Fibroblast of lung (primary cell): ENCODE data around the gene RARG. TPM values are rescaled to one million over a fixed set of nuclear protein-coding genes. Genes with fewer than 3 reads are reported as not detected.

Experiments
- DNase-seq, 2 donors: peaks; one replicate each; pipeline versions ENCODE4 v3.0.0 to v3.0.0-alpha.2; 2010; ENCODE audit warnings: low read depth in 2 of 2
- H2AFZ ChIP-seq: 2 replicates; pipeline ENCODE4 v1.5.1; 2012; ENCODE audit warnings: low read length, control low read depth, inconsistent platforms
- H3K27ac ChIP-seq: 2 replicates; pipeline ENCODE4 v1.5.1; 2011; ENCODE audit warnings: low read length, control low read depth; ENCODE audit not compliant: insufficient read depth
- H3K27me3 ChIP-seq: 2 replicates; pipeline ENCODE4 v1.5.1; 2011; ENCODE audit warnings: mild to moderate bottlenecking, low read length; ENCODE audit not compliant: control insufficient read depth, insufficient read depth
- H3K36me3 ChIP-seq: 2 replicates; pipeline ENCODE4 v1.5.1; 2011; ENCODE audit warnings: low read length; ENCODE audit not compliant: control insufficient read depth, insufficient read depth
- H3K4me1 ChIP-seq: 2 replicates; pipeline ENCODE4 v1.5.1; 2011; ENCODE audit warnings: low read length; ENCODE audit not compliant: control insufficient read depth, insufficient read depth; ENCODE audit errors: extremely low read depth
- H3K4me2 ChIP-seq: 2 replicates; pipeline ENCODE4 v1.5.1; 2011; ENCODE audit warnings: low read length, control low read depth; ENCODE audit not compliant: insufficient read depth; ENCODE audit errors: extremely low read depth
- H3K4me3 ChIP-seq, 4 experiments: fragments of 200-600 bp in 1 of 4; sonication (generic) in 1 of 4; replicated peaks in 1 of 4; 2 replicates each; pipeline ENCODE4 v1.5.1; 2011 to 2016; ENCODE audit warnings: low read length in 4 of 4, low read depth in 3 of 4, mild to moderate bottlenecking in 3 of 4, control low read depth in 2 of 4, inconsistent platforms in 1 of 4, mixed read lengths in 1 of 4; ENCODE audit not compliant: insufficient read depth in 1 of 4; ENCODE audit errors: control extremely low read depth in 1 of 4
- H3K79me2 ChIP-seq: 2 replicates; pipeline ENCODE4 v1.5.1; 2012; ENCODE audit warnings: mild to moderate bottlenecking, low read length, inconsistent platforms; ENCODE audit not compliant: control insufficient read depth, insufficient read depth
- H3K9ac ChIP-seq: 2 replicates; pipeline ENCODE4 v1.5.1; 2011; ENCODE audit warnings: mild to moderate bottlenecking, low read length, control low read depth; ENCODE audit not compliant: insufficient read depth
- H3K9me3 ChIP-seq: 2 replicates; pipeline ENCODE4 v1.5.1; 2012; ENCODE audit warnings: low read depth, low read length; ENCODE audit not compliant: control insufficient read depth, insufficient read depth
- H4K20me1 ChIP-seq: 2 replicates; pipeline ENCODE4 v1.5.1; 2011; ENCODE audit warnings: low read length; ENCODE audit not compliant: control insufficient read depth, insufficient read depth; ENCODE audit errors: extremely low read depth
- EZH2 ChIP-seq: IDR thresholded peaks from 2 replicates; pipeline ENCODE4 v1.5.1; 2012; ENCODE audit warnings: low read length, control low read depth, mild to moderate bottlenecking; ENCODE audit errors: missing control alignments
- polyA plus RNA-seq, 2 donors: library from polyadenylated mRNA; depleted of rRNA in 1 of 2; stranded (reverse) in 1 of 2; unstranded in 1 of 2; fragments of >200 nt; gene quantifications; 2 replicates each; pipeline ENCODE4 v1.2.1, GENCODE V29; 2011 to 2012; ENCODE audit warnings: missing spikeins in 1 of 2
- total RNA-seq: library from RNA; depleted of rRNA; stranded (reverse); fragments of >200 nt; gene quantifications from 2 replicates; pipeline ENCODE4 v1.2.1, GENCODE V29; 2014
- TF ChIP-seq, protein P1 (sequence below), 2 donors: IDR thresholded peaks in 1 of 2; conservative IDR thresholded peaks in 1 of 2; 1 replicate in 1 of 2; 2 replicates in 1 of 2; pipeline ENCODE4 v1.5.1; 2011 to 2012; ENCODE audit warnings: low read length in 2 of 2, control low read depth in 1 of 2, inconsistent platforms in 1 of 2, low read depth in 1 of 2, mild to moderate bottlenecking in 1 of 2

Gene RARG
- total and polyA plus RNA-seq, 2 donors (not counting 1 experiment from before 2014, with no cell fraction given): 30.4 to 51.4 TPM

DNA sequence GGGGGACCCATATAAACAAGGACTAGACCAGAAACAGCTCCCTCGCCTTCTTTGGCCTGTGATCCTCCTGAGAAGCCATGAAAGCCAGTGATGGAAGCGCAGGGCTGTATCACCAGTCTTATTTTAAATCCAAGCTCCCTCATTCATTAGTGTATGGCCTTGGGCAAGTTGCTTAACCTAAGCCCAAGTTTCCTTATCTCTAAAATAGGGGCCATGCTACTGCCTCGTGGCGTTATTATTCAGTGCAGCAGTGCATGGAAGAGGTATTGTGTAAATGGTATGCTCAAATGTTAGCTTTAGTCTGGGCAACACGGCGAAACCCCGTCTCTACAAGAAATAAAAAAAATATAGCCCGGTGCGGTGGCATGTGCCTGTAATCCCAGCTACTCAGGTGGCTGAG, 46.0 kb upstream of the RARG start:
- Histone ChIP-seq H3K27ac (no peak overlapping the region), H3K36me3 (peaks cover 19% of the 10 kb centered on the region), H3K9me3 (no peaks in the 10 kb centered on the region), H3K4me3 (no peak overlapping the region), H3K4me2 (no peak overlapping the region), H3K9ac (no peak overlapping the region), H3K79me2 (no peaks in the 10 kb centered on the region), H3K27me3 (no peaks in the 10 kb centered on the region), H4K20me1 (no peaks in the 10 kb centered on the region), H2AFZ (no peak overlapping the region), H3K4me1 (no peaks in the 10 kb centered on the region)
- no peak for TF ChIP-seq EZH2
- TF ChIP-seq, protein P1, sequence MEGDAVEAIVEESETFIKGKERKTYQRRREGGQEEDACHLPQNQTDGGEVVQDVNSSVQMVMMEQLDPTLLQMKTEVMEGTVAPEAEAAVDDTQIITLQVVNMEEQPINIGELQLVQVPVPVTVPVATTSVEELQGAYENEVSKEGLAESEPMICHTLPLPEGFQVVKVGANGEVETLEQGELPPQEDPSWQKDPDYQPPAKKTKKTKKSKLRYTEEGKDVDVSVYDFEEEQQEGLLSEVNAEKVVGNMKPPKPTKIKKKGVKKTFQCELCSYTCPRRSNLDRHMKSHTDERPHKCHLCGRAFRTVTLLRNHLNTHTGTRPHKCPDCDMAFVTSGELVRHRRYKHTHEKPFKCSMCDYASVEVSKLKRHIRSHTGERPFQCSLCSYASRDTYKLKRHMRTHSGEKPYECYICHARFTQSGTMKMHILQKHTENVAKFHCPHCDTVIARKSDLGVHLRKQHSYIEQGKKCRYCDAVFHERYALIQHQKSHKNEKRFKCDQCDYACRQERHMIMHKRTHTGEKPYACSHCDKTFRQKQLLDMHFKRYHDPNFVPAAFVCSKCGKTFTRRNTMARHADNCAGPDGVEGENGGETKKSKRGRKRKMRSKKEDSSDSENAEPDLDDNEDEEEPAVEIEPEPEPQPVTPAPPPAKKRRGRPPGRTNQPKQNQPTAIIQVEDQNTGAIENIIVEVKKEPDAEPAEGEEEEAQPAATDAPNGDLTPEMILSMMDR (conservative IDR thresholded peaks at IDR 0.05 in 1 of 2, IDR thresholded peaks at IDR 0.05 in 1 of 2; ENCODE audit: low read depth in 1 of 2, low read length in 2 of 2): no peak
- DNase-seq: no peak

DNA sequence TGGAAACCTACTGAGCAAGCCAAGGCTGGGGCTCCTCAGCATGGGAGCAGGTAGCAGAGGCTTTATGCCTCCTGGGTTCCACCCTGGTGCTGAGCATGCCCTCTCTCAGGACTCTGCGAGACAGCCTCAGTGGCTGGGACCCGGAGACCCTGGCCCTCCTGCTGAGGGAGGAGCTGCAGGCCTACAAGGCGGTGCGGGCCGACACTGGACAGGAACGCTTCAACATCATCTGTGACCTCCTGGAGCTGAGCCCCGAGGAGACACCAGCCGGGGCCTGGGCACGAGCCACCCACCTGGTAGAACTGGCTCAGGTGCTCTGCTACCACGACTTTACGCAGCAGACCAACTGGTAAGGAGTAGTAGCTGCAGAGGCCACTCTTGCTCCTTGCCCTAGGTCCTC, 44.5 kb upstream of the RARG start:
- peaks cover 11% of the 10 kb centered on the region for H3K36me3 ChIP-seq
- H3K9me3 ChIP-seq: no peaks in the 10 kb centered on the region
- no peak for TF ChIP-seq EZH2
- TF ChIP-seq, protein P1 (conservative IDR thresholded peaks at IDR 0.05 in 1 of 2, IDR thresholded peaks at IDR 0.05 in 1 of 2; ENCODE audit: low read depth in 1 of 2, low read length in 2 of 2): no peak
- H3K4me1 ChIP-seq: no peaks in the 10 kb centered on the region
- no peak overlapping the region for H3K9ac ChIP-seq
- H3K27me3 ChIP-seq: no peaks in the 10 kb centered on the region
- H3K79me2 ChIP-seq: no peaks in the 10 kb centered on the region
- no peaks in the 10 kb centered on the region for H4K20me1 ChIP-seq
- H2AFZ ChIP-seq: no peak overlapping the region
- no peak overlapping the region for H3K4me3 ChIP-seq
- no peak overlapping the region for H3K4me2 ChIP-seq
- H3K27ac ChIP-seq: no peak overlapping the region
- DNase-seq: no peak

DNA sequence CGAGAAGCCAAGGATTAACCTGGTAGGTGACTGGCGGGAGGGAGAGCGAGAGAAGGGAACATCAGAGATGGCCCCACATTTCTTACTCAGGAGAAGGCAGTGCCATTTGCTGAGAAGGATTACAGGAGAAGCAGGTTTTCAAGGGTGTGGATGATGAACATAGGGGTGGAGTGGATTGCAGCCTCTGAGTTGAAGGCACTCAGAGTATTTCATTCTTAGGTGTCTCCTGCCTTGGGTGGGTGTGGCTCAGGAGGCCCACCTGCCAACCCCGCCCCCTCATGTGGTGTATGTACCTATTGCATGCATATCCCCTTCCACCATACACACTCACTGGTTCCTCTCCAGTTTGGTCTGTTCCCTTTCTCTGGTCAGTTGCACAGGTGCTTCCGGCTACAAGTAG, 42.4 kb upstream of the RARG start:
- Histone ChIP-seq H3K27ac (no peak overlapping the region), H4K20me1 (no peaks in the 10 kb centered on the region), H3K9ac (no peak overlapping the region), H3K27me3 (no peaks in the 10 kb centered on the region), H2AFZ (no peak overlapping the region), H3K36me3 (peaks cover 9% of the 10 kb centered on the region), H3K9me3 (no peaks in the 10 kb centered on the region), H3K79me2 (peaks cover 14% of the 10 kb centered on the region), H3K4me2 (no peak overlapping the region), H3K4me3 (no peak overlapping the region), H3K4me1 (peaks cover under 1% of the 10 kb centered on the region)
- TF ChIP-seq, protein P1 (conservative IDR thresholded peaks at IDR 0.05 in 1 of 2, IDR thresholded peaks at IDR 0.05 in 1 of 2; ENCODE audit: low read depth in 1 of 2, low read length in 2 of 2): no peak
- no peak for TF ChIP-seq EZH2
- no peak for DNase-seq
